Colonic mucosa (tissue), 4 donors: ENCODE data around the gene FIS1. TPM values are rescaled to one million over a fixed set of nuclear protein-coding genes. Genes with fewer than 3 reads are reported as not detected.
"Not testable (repeated sequence)": the region's sequence is repeated elsewhere in the genome, so short reads cannot be mapped to it uniquely, and the experiment has no call there.

Experiments used
- DNase-seq: peaks from one replicate; pipeline ENCODE4 v3.0.0-alpha.2; 2020
- H3K27ac ChIP-seq: fragments of 200-600 bp; one replicate; pipeline ENCODE4 v1.8.0; 2021
- H3K27me3 ChIP-seq: fragments of 200-600 bp; one replicate; pipeline ENCODE4 v1.8.0; 2021
- H3K36me3 ChIP-seq: fragments of 200-600 bp; one replicate; pipeline ENCODE4 v1.8.0; 2021
- H3K4me1 ChIP-seq: fragments of 200-600 bp; one replicate; pipeline ENCODE4 v1.8.0; 2021; ENCODE audit warnings: mild to moderate bottlenecking
- H3K4me3 ChIP-seq: fragments of 200-600 bp; one replicate; pipeline ENCODE4 v1.8.0; 2021
- H3K9ac ChIP-seq, 2 donors: one replicate each; pipeline ENCODE4 v1.7.0; 2013; ENCODE audit warnings: control low read depth in 2 of 2, low read depth in 2 of 2, low read length in 2 of 2
- H3K9me3 ChIP-seq: fragments of 200-600 bp; one replicate; pipeline ENCODE4 v1.8.0; 2021
- CTCF ChIP-seq: fragments of 200-600 bp; IDR thresholded peaks from one replicate; pipeline ENCODE4 v1.8.0; 2022; ENCODE audit warnings: antibody characterized with exemption, mild to moderate bottlenecking
- intact Hi-C: fragments of 100-400 bp; cut with DNase I; formaldehyde crosslinking; loops from one replicate; pipeline ENCODE4 v1.14.1; 2022
- total RNA-seq, 2 donors: library from RNA; stranded (reverse); fragmentation: NEBNext Ultra II Directional in 1 of 2; extraction: Animal tissue kit (Norgen Biotek cat#: 25700) in 1 of 2; gene quantifications; one replicate each; pipeline ENCODE4 v1.2.1, GENCODE V29; 2021
- donor health status: healthy.
- donor health status: DM: no; HTN: no; CAD: no.
- donor health status: DM: no; HTN: no; CAD: no.

FIS1 gene
- 100 to 1,000 TPM; 132 to 148 TPM for total RNA-seq

DNA sequence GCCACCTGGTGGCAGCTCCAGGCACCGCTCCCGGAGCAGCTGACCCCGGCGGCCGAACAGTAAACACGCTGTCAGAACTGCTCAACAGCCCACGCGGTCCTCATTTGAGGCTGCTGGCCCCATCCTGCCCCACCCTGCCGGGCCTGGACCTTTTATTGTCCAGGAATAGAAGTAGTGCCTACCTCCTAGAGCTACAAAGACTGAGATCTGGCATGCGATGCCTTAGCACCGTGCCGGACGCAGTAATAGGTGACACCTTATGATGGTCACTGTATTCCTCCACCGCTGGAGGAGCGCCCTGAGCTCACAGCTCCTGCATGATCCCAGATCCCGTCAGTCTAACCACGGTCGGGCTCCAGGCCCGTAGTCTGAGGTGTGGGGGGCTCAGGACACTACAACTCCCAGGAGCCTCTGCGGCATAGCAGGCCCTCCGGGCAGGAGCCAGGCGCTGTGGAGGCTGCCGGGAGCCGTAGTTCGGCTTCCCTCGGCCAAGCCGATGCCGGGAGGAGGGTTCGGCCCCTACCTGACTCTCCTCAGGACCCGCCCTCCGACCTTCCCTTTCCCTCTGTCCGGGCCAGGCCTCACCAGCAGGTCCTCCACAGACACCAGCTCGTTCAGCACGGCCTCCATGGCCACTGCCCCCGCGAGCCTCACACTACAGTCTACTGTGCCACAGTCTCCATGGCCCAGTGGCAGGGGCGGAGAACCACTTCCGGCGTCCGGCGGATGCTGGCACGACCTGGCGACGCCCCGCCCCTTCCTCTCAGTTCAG, at the start of gene FIS1:
Gene FIS1, minus strand, starts transcription at position 707 of the 772 bp plus-strand sequence. Its CDS starts 77 bp downstream, at position 630.
- Histone ChIP-seq H3K27me3 (no peaks in the 10 kb centered on the region), H3K4me3 (peak within 1 kb of the TSS; percentile 74), H3K27ac (peak within 1 kb of the TSS; percentile 93), H3K9me3 (no peaks in the 10 kb centered on the region), H3K9ac (peak within 1 kb of the TSS; percentile 82 to 89), H3K4me1 (peaks cover 6% of the 10 kb centered on the region), H3K36me3 (no peaks in the 10 kb centered on the region)
- peak; percentile 91 for TF ChIP-seq CTCF
- DNase-seq: peak; percentile 93
- intact Hi-C loops: no loop called here

DNA sequence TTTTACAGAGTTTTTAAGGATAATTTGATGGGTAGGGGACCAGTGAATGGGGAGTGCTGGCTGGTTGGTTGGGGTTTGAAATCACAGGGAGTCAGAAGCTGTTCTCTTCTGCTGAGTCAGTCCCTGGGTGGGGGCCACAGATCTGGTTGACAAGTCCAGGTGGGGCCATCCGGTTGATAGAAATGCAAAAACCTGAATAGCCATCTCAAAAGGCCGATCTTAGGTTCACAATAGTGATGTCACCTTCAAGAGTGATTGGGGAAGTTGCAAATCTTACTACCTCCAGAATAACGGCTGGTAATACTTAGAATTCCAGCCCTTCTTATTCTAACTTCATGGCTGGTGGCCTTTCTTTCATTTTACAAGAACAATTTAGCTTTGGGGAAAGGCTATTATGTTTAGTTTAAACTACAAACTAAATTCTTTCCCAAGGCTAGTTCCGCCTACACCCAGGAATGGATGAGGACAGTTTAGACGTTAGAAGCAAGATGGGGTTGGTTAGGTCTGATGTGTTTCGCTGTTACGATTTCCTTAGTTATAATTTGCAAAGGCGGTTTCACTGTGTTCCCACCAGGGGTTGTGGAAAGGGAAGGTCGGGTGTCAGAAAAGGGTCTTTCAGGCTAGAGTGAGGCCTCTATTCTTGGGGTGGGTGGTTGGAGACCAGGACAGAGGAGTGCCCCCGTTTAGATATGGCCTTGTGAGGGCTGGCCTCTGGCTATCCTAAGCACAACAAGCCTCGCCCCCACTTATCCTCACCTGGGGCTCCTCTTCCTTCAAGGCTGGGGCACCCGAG, 49.4 kb upstream of the FIS1 start:
- Histone ChIP-seq H3K9ac (no peak overlapping the region), H3K27ac (no peak overlapping the region), H3K27me3 (peaks cover 16% of the 10 kb centered on the region), H3K4me1 (no peaks in the 10 kb centered on the region), H3K36me3 (no peaks in the 10 kb centered on the region), H3K4me3 (no peak overlapping the region), H3K9me3 (no peaks in the 10 kb centered on the region)
- intact Hi-C loops: no loop called here
- no peak for DNase-seq
- TF ChIP-seq CTCF: no peak

DNA sequence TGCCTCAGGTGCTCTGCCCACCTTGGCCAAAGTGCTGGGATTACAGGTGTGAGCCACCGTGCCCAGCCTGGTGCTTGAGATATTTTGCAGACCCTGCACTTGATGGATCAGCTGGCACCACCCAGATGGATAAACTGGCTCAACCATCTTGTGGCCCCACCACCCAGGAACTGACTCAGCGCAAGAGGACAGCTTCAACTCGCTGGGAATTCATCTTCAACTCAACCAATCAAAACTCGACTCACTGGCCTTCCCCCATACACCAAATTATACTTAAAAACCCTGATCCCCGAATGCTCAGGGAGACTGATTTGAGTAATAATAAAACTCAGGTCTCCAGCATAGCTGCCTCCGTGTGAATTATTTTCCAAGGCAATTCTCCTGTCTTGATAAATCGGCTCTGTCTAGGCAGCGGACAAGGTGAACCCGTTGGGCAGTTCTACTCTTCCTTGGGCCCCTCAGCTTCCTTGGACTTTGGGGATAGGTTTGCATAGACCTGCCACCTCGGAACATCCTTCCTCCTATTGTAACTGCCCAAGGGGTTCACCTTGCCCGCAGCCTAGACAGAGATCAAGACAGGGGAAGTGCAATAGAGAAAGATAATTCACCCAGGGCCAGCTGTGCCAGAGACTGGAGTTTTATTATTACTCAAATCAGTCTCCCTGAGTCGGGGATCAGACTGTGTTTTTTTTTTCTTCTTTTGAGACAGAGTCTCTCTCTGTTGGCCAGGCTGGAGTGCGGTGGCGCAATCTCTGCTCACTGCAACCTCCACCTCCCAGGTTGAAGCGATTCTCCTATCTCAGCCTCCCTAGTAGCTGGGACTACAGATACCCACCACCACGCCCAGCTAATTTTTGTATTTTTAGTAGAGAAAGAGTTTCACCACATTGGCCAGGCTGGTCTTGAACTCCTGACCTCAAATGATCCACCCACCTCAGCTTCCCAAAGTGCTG, 48.5 kb upstream of the FIS1 start:
- intact Hi-C loops, H3K4me3 ChIP-seq, H3K4me1 ChIP-seq, H3K36me3 ChIP-seq, H3K9ac ChIP-seq, DNase-seq, H3K27ac ChIP-seq, H3K9me3 ChIP-seq, H3K27me3 ChIP-seq: not testable (repeated sequence)

GRCh38 chr7:101292566-101292965, 47.7 kb upstream of the FIS1 start:
- H3K4me3 ChIP-seq, H3K36me3 ChIP-seq, H3K9ac ChIP-seq, H3K27me3 ChIP-seq, H3K9me3 ChIP-seq, intact Hi-C loops, H3K27ac ChIP-seq, DNase-seq, H3K4me1 ChIP-seq: not testable (repeated sequence)

- H3K4me1 ChIP-seq, H3K9ac ChIP-seq, H3K27me3 ChIP-seq, intact Hi-C loops, H3K4me3 ChIP-seq, H3K36me3 ChIP-seq, H3K27ac ChIP-seq, H3K9me3 ChIP-seq: not testable (repeated sequence)
- peak; percentile 70 for DNase-seq
- peak; percentile 71 for TF ChIP-seq CTCF
Measured at GRCh38 chr7:101290186-101291037, 45.5 kb upstream of the FIS1 start.

- H3K36me3 ChIP-seq, H3K4me1 ChIP-seq, H3K9ac ChIP-seq, H3K9me3 ChIP-seq, intact Hi-C loops, H3K27ac ChIP-seq, DNase-seq, H3K4me3 ChIP-seq, H3K27me3 ChIP-seq: not testable (repeated sequence)
Measured at GRCh38 chr7:101289687-101290086, 44.8 kb upstream of the FIS1 start.
